HG03432 (cell line): ENCODE data around the gene LMO3.

Experiments used
- ATAC-seq: cut with Tn5 transposase; IDR thresholded peaks from one replicate; pipeline ENCODE4 v1.9.1; 2021; ENCODE audit warnings: mild to moderate bottlenecking, moderate library complexity; ENCODE audit not compliant: unreplicated experiment

Gene LMO3

GRCh38 chr12:16602412-16602811 is 3.5 kb downstream of the LMO3 start:
- ATAC-seq: no peak

GRCh38 chr12:16600525-16600924 is 5.4 kb downstream of the LMO3 start:
- no peak for ATAC-seq

- ATAC-seq: no peak
Measured at GRCh38 chr12:16599081-16599480, 6.9 kb downstream of the LMO3 start.

- no peak for ATAC-seq
Measured at GRCh38 chr12:16594797-16595196, 11.2 kb downstream of the LMO3 start.

GRCh38 chr12:16593546-16593945 is 12.4 kb downstream of the LMO3 start:
- ATAC-seq: no peak

DNA sequence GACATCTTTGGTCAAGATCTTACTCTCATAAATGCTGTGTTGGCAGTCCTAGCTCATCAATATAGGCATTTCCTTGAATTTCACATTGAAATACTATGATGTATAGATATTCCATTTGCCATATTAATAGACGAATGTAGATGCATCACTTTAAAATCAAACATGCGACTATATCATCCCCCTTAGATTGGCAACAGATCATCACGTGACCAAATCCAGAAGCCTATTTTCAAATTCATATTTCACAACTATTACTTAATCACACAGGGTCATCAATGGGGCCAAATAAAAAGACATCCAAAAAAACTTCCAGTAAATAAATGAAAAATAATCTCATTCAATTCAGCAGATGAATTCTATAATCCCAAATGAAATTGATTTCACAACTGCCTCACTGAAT is 15.3 kb downstream of the LMO3 start:
- no peak for ATAC-seq

GRCh38 chr12:16588812-16589211 is 17.1 kb downstream of the LMO3 start:
- ATAC-seq: no peak

GRCh38 chr12:16587514-16587913 is 18.4 kb downstream of the LMO3 start:
- no peak for ATAC-seq

DNA sequence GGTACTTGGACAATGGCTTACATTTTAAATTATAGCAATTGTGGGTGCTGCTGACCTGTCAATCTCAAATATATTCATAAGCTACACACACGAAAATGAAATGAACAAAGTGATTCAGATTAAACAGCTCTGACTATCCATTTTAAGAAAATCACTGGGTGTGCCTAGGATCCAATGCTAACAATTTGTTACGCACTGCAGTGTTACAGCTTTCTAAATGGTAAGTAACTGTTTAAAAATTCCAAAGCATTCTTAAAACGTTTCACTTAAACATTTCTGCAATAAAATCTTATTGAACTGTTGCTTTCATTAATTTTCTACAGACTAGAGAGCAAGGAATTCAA is 18.9 kb downstream of the LMO3 start:
- ATAC-seq: no peak

DNA sequence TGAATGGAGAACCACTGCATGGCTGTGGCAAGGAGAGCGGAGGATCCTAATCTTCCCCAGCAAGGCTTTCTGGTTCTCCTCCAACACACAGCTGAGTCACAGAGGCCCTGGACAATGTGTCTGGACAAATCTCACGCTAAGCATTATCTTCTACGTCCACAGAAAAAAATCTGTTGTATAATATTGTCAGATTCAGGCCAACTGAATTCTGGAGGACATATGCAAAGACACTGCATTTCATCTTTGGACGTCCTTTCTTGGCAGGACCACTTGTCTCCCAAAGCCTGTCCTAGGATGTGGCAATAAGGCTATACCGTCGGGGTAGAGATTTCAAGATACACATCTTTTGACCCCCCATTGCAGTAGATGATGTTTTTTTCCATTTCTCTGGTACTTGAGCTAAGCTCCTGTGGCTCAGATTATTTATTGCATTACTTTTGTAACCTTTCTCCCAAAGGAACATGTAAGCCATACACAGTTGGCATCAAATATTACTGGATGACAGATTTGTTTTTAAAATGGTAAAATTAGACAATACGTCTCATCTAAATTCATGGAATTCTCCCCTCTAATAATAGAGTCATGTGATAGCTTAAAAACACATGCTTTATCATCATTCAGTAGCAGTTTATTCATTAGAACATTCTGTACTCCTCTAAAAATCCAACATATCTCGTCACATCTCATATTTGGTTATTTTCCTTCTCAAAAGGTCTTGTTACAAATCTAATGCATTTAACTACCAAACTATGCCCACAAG is 19.4 kb downstream of the LMO3 start:
- ATAC-seq: no peak

DNA sequence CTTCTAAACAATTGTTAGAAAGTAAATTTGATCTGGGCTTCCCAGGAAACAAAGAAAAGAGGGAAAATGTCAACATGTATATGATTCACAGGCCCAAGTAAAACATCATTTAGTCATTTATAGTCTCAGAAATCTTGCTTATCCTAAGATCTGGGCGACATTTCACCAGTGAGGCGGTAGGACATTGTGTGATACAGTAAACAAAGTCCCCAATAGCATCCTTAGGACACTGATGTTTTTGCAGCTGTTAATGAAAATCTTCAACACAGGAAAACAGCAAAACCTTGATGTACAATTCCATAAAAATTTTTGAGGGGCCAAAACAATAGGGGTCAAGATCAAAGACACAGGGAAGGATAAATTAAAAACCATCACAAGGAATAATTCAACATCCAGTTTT is 20.2 kb downstream of the LMO3 start:
- ATAC-seq: no peak

GRCh38 chr12:16583969-16584745 is 21.8 kb downstream of the LMO3 start:
- no peak for ATAC-seq

- no peak for ATAC-seq
Measured at GRCh38 chr12:16581416-16581815, 24.5 kb downstream of the LMO3 start.

GRCh38 chr12:16579041-16579440 is 26.9 kb downstream of the LMO3 start:
- ATAC-seq: no peak

DNA sequence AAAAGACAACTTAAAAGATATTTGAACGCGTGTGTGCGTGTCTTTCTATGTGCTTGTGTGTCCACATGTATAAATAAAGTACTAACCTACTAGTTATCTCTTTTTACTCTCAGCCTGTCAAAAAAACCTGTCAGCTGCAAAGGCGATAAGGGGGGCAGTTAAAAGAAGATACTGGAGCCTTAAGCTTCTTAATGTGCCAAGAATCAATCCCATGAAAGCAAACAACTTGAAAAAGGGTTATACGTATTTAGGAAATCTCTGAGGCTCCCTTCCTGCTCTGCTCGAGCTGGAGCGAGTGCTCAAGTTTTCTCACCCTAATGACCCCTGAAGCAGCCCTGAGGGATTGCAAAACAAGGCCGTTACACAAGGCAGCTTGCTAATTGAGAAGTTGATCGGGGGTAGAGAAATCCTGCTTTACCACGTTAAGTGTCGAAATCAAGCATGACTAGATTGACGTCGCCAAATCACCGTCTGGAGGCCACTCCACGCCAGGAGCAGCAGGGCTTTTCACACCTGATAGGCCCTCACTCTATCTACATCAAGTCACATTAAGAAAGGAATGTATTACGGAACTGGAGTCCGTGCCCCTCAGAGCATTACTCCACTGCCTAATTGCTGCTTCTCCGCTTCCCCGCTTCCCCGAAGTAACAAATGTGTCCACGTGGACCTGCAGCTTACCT is 32.4 kb downstream of the LMO3 start:
- ATAC-seq: no peak

- ATAC-seq: peak; percentile 93
Measured at GRCh38 chr12:16568873-16569272, 37.1 kb downstream of the LMO3 start.

- no peak for ATAC-seq
Measured at GRCh38 chr12:16564675-16565074, 41.3 kb downstream of the LMO3 start.

- no peak for ATAC-seq
Measured at GRCh38 chr12:16563504-16563903, 42.5 kb downstream of the LMO3 start.

- no peak for ATAC-seq
Measured at GRCh38 chr12:16562921-16563320, 43.0 kb downstream of the LMO3 start.

- ATAC-seq: no peak
Measured at GRCh38 chr12:16562435-16562834, 43.5 kb downstream of the LMO3 start.

DNA sequence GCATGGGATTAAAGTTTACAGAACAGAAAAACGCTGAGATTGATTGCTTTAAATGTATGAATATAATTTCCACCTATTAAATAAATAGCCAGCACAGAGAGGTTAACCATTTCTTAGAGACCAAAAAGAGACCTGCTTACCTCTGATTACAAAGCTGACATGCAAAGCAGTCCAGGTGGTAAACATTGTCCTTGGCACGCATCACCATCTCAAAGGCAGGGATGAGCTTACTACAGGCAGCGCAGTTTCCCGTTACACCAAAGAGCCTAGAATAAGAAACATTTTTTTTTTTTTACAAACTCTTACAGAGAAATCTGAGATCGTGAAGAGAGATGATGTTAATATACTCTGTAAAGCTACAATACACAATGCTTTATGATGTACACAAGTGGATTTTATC is 45.7 kb downstream of the LMO3 start:
- no peak for ATAC-seq

DNA sequence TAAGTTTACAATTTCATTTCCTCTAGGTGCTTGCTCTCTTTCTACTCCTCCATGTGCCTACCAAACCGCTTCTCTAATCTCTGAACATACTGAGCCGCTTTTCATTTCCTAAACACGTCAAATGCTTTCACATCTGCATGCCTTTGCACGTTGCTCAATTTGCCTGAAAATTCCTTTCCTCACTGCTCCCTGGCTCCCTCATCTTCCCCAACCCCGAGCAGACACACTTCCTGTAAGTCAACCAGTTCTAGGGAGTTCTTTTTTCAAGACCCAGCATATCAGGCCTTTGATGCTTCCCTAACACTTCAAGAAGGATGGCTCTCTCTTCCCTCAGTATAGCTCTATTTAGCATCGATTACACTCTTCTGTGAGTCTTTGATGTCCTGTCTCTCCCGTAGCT is 50.3 kb downstream of the LMO3 start:
- ATAC-seq: no peak
